H1 (cell line): Measurements from ENCODE around the gene QRICH1. TPM values are rescaled to one million over a fixed set of nuclear protein-coding genes. Genes with fewer than 3 reads are reported as not detected.

Experiments used
- CTCF ChIA-PET: fragments of 300-600 bp; sonication (Branson Sonifier 250); formaldehyde crosslinking; loops from one replicate; lab custom pipeline; 2021; ENCODE audit not compliant: partially characterized antibody; lab: Charles Lee
- POLR2A ChIA-PET: fragments of 300-600 bp; sonication (Branson Sonifier 250); formaldehyde crosslinking; loops from one replicate; lab custom pipeline; 2021; ENCODE audit warnings: inconsistent platforms; ENCODE audit not compliant: partially characterized antibody; lab: Charles Lee
- DNase-seq, 2 experiments: peaks; one replicate each; pipeline versions ENCODE4 v3.0.0 to v3.0.0-alpha.2; 2010 to 2022; ENCODE audit warnings: low spot score in 2 of 2, low read depth in 1 of 2, mixed read lengths in 1 of 2
- FAIRE-seq: peaks from 2 replicates; lab custom pipeline; 2011; peaks lifted over from hg19 to GRCh38; lab: Jason Lieb, UNC
- H2AFZ ChIP-seq: 2 replicates; pipeline ENCODE4 v1.8.1; 2012; ENCODE audit warnings: low read length, inconsistent platforms
- H2AK5ac ChIP-seq: 2 replicates; pipeline ENCODE4 v1.6.1; 2013; ENCODE audit warnings: low read depth, low read length
- H2BK120ac ChIP-seq: replicated peaks from 2 replicates; pipeline ENCODE3; 2013; ENCODE audit warnings: low read depth, low read length, inconsistent platforms
- H2BK12ac ChIP-seq: 2 replicates; pipeline ENCODE4 v1.6.1; 2013; ENCODE audit warnings: low read depth, low read length
- H2BK15ac ChIP-seq: 2 replicates; pipeline ENCODE4 v1.6.1; 2013; ENCODE audit warnings: low read length
- H2BK20ac ChIP-seq: 2 replicates; pipeline ENCODE4 v1.6.1; 2013; ENCODE audit warnings: low read length
- H2BK5ac ChIP-seq: 2 replicates; pipeline ENCODE4 v1.6.1; 2013; ENCODE audit warnings: low read depth, low read length
- H3K14ac ChIP-seq: 2 replicates; pipeline ENCODE4 v1.6.1; 2013; ENCODE audit warnings: inconsistent platforms; ENCODE audit not compliant: insufficient read length
- H3K18ac ChIP-seq: 2 replicates; pipeline ENCODE4 v1.6.1; 2013; ENCODE audit warnings: low read length; ENCODE audit errors: extremely low read depth
- H3K23ac ChIP-seq: 2 replicates; pipeline ENCODE4 v1.6.1; 2013; ENCODE audit warnings: inconsistent platforms; ENCODE audit not compliant: insufficient read length
- H3K23me2 ChIP-seq: 2 replicates; pipeline ENCODE4 v1.6.1; 2013; ENCODE audit warnings: low read depth, low read length
- H3K27ac ChIP-seq: 2 replicates; pipeline ENCODE4 v1.6.1; 2011; ENCODE audit warnings: low read depth, low read length, inconsistent platforms
- H3K27me3 ChIP-seq, 4 experiments: replicated peaks in 1 of 4; 1 replicate in 1 of 4; 2 replicates in 3 of 4; pipeline versions ENCODE4 v1.6.1 to v1.8.1; 2011 to 2013; ENCODE audit warnings: low read length in 3 of 4, mild to moderate bottlenecking in 3 of 4, inconsistent platforms in 2 of 4, mixed read lengths in 2 of 4, moderate library complexity in 1 of 4; ENCODE audit not compliant: control insufficient read depth in 3 of 4, insufficient read depth in 3 of 4; ENCODE audit errors: extremely low read depth in 1 of 4
- H3K36me3 ChIP-seq, 4 experiments: 2 replicates each; pipeline versions ENCODE4 v1.6.1 to v1.8.1; 2011 to 2013; ENCODE audit warnings: mild to moderate bottlenecking in 4 of 4, low read length in 3 of 4, moderate library complexity in 2 of 4, control low read depth in 1 of 4, inconsistent platforms in 1 of 4; ENCODE audit not compliant: insufficient read depth in 4 of 4, control insufficient read depth in 2 of 4
- H3K4ac ChIP-seq: replicated peaks from 2 replicates; pipeline ENCODE3; 2013; ENCODE audit warnings: low read length, low read depth, mixed read lengths, inconsistent platforms; ENCODE audit not compliant: insufficient read length
- H3K4me1 ChIP-seq, 4 experiments: replicated peaks in 1 of 4; 1 replicate in 1 of 4; 2 replicates in 3 of 4; pipeline versions ENCODE4 v1.6.1 to v1.8.1; 2011 to 2013; ENCODE audit warnings: low read length in 3 of 4, inconsistent platforms in 2 of 4, mixed read lengths in 1 of 4; ENCODE audit not compliant: insufficient read depth in 4 of 4, control insufficient read depth in 3 of 4
- H3K4me2 ChIP-seq, 2 experiments: 2 replicates each; pipeline versions ENCODE4 v1.6.1 to v1.8.1; 2011 to 2013; ENCODE audit warnings: low read depth in 2 of 2, low read length in 2 of 2, control low read depth in 1 of 2, inconsistent platforms in 1 of 2, mild to moderate bottlenecking in 1 of 2; ENCODE audit not compliant: insufficient read depth in 1 of 2
- H3K4me3 ChIP-seq, 4 experiments: fragments of 200-600, 300-600 bp in 1 of 4; sonication (generic), shearing (Covaris generic), sonication (Bioruptor Twin) in 1 of 4; 2 replicates each; pipeline versions ENCODE4 v1.5.1 to v1.8.1; 2011 to 2016; ENCODE audit warnings: low read length in 4 of 4, low read depth in 3 of 4, control low read depth in 2 of 4, inconsistent platforms in 2 of 4, mild to moderate bottlenecking in 2 of 4, mixed read lengths in 1 of 4, moderate library complexity in 1 of 4; ENCODE audit not compliant: insufficient read depth in 2 of 4; ENCODE audit errors: extremely low read depth in 1 of 4
- H3K56ac ChIP-seq: replicated peaks from 2 replicates; pipeline ENCODE3; 2013; ENCODE audit warnings: low read depth, mild to moderate bottlenecking, mixed read lengths, low read length, inconsistent platforms; ENCODE audit not compliant: insufficient read length
- H3K79me1 ChIP-seq: 2 replicates; pipeline ENCODE4 v1.6.1; 2013; ENCODE audit warnings: low read depth, low read length, control low read depth
- H3K79me2 ChIP-seq, 2 experiments: 2 replicates each; pipeline versions ENCODE4 v1.6.1 to v1.8.1; 2012 to 2013; ENCODE audit warnings: low read length in 2 of 2, mild to moderate bottlenecking in 2 of 2, inconsistent platforms in 1 of 2; ENCODE audit not compliant: insufficient read depth in 2 of 2, control insufficient read depth in 1 of 2
- H3K9ac ChIP-seq, 4 experiments: replicated peaks in 1 of 4; 1 replicate in 1 of 4; 2 replicates in 3 of 4; pipeline versions ENCODE4 v1.6.1 to v1.8.1; 2011 to 2013; ENCODE audit warnings: low read depth in 3 of 4, low read length in 3 of 4, control low read depth in 2 of 4, mild to moderate bottlenecking in 2 of 4, moderate library complexity in 2 of 4, inconsistent platforms in 1 of 4; ENCODE audit errors: extremely low read depth in 1 of 4
- H3K9me3 ChIP-seq, 2 experiments: 2 replicates each; pipeline versions ENCODE4 v1.6.1 to v1.8.1; 2012 to 2013; ENCODE audit warnings: mild to moderate bottlenecking in 2 of 2, moderate library complexity in 2 of 2, control low read depth in 1 of 2, inconsistent platforms in 1 of 2, low read depth in 1 of 2, low read length in 1 of 2, mixed read lengths in 1 of 2; ENCODE audit not compliant: insufficient read depth in 2 of 2
- H4K20me1 ChIP-seq, 2 experiments: replicated peaks in 1 of 2; 2 replicates each; pipeline versions ENCODE3 to v1.8.1; 2011 to 2013; ENCODE audit warnings: inconsistent platforms in 2 of 2, low read length in 2 of 2, mild to moderate bottlenecking in 1 of 2; ENCODE audit not compliant: insufficient read depth in 2 of 2, control insufficient read depth in 1 of 2
- H4K5ac ChIP-seq: 2 replicates; pipeline ENCODE4 v1.6.1; 2013; ENCODE audit warnings: low read length, low read depth, mixed read lengths, inconsistent platforms; ENCODE audit not compliant: insufficient read length
- H4K8ac ChIP-seq: 2 replicates; pipeline ENCODE4 v1.8.0; 2013; ENCODE audit warnings: mild to moderate bottlenecking, moderate library complexity, low read length, inconsistent platforms; ENCODE audit not compliant: insufficient read depth; ENCODE audit errors: extremely low read depth
- H4K91ac ChIP-seq: replicated peaks from 2 replicates; pipeline ENCODE3; 2013; ENCODE audit warnings: low read length, mixed read lengths, inconsistent platforms; ENCODE audit not compliant: insufficient read length
- ASH2L ChIP-seq: fragments of 200-600, 300-600 bp; sonication (generic); IDR thresholded peaks from one replicate; pipeline ENCODE4 v1.7.1; 2017; ENCODE audit warnings: low read length
- CBX8 ChIP-seq: fragments of 300-800, 300-1000 bp; sonication (generic); IDR thresholded peaks from 2 replicates; pipeline ENCODE4 v1.7.1; 2016; ENCODE audit warnings: low read depth, low read length, borderline replicate concordance
- CTCF ChIP-seq, 3 experiments: IDR thresholded peaks; 1 replicate in 2 of 3; 2 replicates in 1 of 3; pipeline versions ENCODE4 v1.5.1 to v1.6.1; 2011; ENCODE audit warnings: low read length in 3 of 3, mild to moderate bottlenecking in 3 of 3, inconsistent platforms in 2 of 3, low read depth in 1 of 3, moderate library complexity in 1 of 3; ENCODE audit not compliant: insufficient read depth in 1 of 3; ENCODE audit errors: control extremely low read depth in 1 of 3
- JUN ChIP-seq: IDR thresholded peaks from 2 replicates; pipeline ENCODE4 v1.6.1; 2011; ENCODE audit warnings: low read depth, mild to moderate bottlenecking, improper control_type of control experiment, low read length
- NRF1 ChIP-seq: IDR thresholded peaks from 2 replicates; pipeline ENCODE4 v1.6.1; 2011; ENCODE audit warnings: mild to moderate bottlenecking, low read depth, low read length, improper control_type of control experiment
- POU5F1 ChIP-seq: IDR thresholded peaks from 2 replicates; pipeline ENCODE4 v1.6.1; 2011; ENCODE audit warnings: low read depth, mild to moderate bottlenecking, low read length, moderate library complexity
- RAD21 ChIP-seq, 2 experiments: IDR thresholded peaks in 1 of 2; conservative IDR thresholded peaks in 1 of 2; 2 replicates each; pipeline ENCODE4 v1.6.1; 2011; ENCODE audit warnings: low read depth in 2 of 2, low read length in 2 of 2, improper control_type of control experiment in 1 of 2, inconsistent platforms in 1 of 2, mild to moderate bottlenecking in 1 of 2, moderate library complexity in 1 of 2
- SRF ChIP-seq: IDR thresholded peaks from 2 replicates; pipeline ENCODE4 v1.6.1; 2011; ENCODE audit warnings: mild to moderate bottlenecking, low read depth, low read length, moderate library complexity
- WGBS, 2 experiments: shearing (Covaris generic) in 1 of 2; methylation state at CpG; one replicate each; pipeline versions ENCODE4 v1.1.6 to v1.1.7; 2013 to 2015; ENCODE audit warnings: low lambda C conversion rate in 2 of 2, mixed read lengths in 2 of 2, inconsistent platforms in 1 of 2, low coverage in 1 of 2, missing lambda C conversion rate in 1 of 2; ENCODE audit not compliant: insufficient replicate concordance in 2 of 2, insufficient coverage in 1 of 2, insufficient read length in 1 of 2; ENCODE audit errors: extremely low coverage in 1 of 2, missing lambda C conversion rate in 1 of 2; 5-methylcytosine and 5-hydroxymethylcytosine counted together
- polyA plus RNA-seq, 7 experiments: library from polyadenylated mRNA; depleted of rRNA in 3 of 7; stranded (reverse) in 5 of 7; unstranded in 2 of 7; fragments of >200 nt in 5 of 7; fragments of 200-250 nt in 2 of 7; gene quantifications; 1 replicate in 5 of 7; 2 replicates in 1 of 7; 4 replicates in 1 of 7; pipeline versions ENCODE4 v1.2.1 to v1.2.3, GENCODE V29; 2011 to 2013; ENCODE audit warnings: missing spikeins in 2 of 7, mixed read lengths in 2 of 7
- total RNA-seq: library from RNA; stranded (reverse); fragmentation: NEBNext Ultra II Directional; extraction: Animal tissue kit (Norgen Biotek cat#: 25700); gene quantifications from 2 replicates; pipeline ENCODE4 v1.2.1, GENCODE V29; 2021

Gene QRICH1
- total and polyA plus RNA-seq, 2 of the 8 experiments (the other 6 are each of a cell fraction or from before 2014, with no cell fraction given), result 128 to 142 TPM

DNA sequence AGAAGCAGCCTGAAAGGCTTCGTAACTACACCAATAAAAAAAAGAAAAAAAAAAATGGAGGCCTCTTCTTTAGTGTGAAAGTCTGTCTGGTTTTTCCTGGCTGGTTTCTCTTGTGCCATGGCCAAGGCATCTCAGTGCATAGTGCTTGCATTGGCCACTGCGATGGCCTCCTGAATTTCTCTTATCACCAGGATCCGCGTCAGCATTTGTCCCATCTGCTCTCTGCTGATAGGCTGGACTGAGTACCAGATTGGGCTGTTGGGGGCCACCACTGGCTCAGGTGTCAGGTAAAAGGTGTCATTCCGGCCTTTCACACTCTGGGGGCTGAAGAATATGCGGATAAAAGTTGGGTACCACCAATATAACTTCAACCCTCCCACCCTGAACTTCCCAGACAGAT, 63.5 kb downstream of the QRICH1 start:
- Histone ChIP-seq H4K5ac (no peak overlapping the region), H3K4me1 (peaks cover 0 to 8% (median 6%) of the 10 kb centered on the region in 4 experiments; a peak in 5 of 7 replicates), H2BK5ac (no peak overlapping the region), H2BK120ac (no peak overlapping the region), H3K56ac (no peak overlapping the region), H3K23ac (no peak overlapping the region), H2AK5ac (no peak overlapping the region), H2BK20ac (no peak overlapping the region), H3K36me3 (peaks cover 36 to 68% (median 56%) of the 10 kb centered on the region in 4 experiments), H3K79me2 (peaks cover 4 to 15% of the 10 kb centered on the region in 2 experiments; a peak in 3 of 4 replicates), H2AFZ (no peak overlapping the region), H3K9ac (no peak overlapping the region), H3K79me1 (peaks cover 8% of the 10 kb centered on the region), H3K4me3 (no peak overlapping the region), H3K27me3 (no peaks in the 10 kb centered on the region; a peak in 1 of 7 replicates), H2BK12ac (no peak overlapping the region), H2BK15ac (no peak overlapping the region), H4K8ac (no peak overlapping the region), H3K4ac (no peak overlapping the region), H3K9me3 (no peaks in the 10 kb centered on the region), H3K18ac (no peak overlapping the region), H4K91ac (no peak overlapping the region), H3K23me2 (peaks cover 7% of the 10 kb centered on the region), H3K4me2 (no peak overlapping the region), H3K27ac (no peak overlapping the region), H4K20me1 (peaks cover 11 to 18% of the 10 kb centered on the region in 2 experiments), H3K14ac (no peak overlapping the region)
- DNase-seq, result no peak
- 87% methylated on average over 6 of the region's 6 CpGs; no CpG with 5 or more reads in 1 of the 2 experiments for whole genome bisulfite sequencing, 2 experiments
- TF ChIP-seq POU5F1 (no peak), JUN (no peak), SRF (no peak), CTCF (IDR thresholded peaks at IDR 0.05; ENCODE audit: control extremely low read depth in 1 of 3, insufficient read depth in 1 of 3, low read depth in 1 of 3, low read length in 3 of 3) (no peak), ASH2L (no peak), RAD21 (IDR thresholded peaks at IDR 0.05 in 1 of 2, conservative IDR thresholded peaks at IDR 0.05 in 1 of 2; ENCODE audit: low read depth in 2 of 2, low read length in 2 of 2) (no peak), NRF1 (no peak), CBX8 (no peak)
- ChIA-PET POLR2A (interaction anchor here (0.6 to 5.5 kb wide), 4 partner anchors 8 to 198 kb away, joined by 3 to 41 read pairs (median 3); partner anchors contain the start of gene NDUFAF3), CTCF (interaction anchor here (0.6 to 2.4 kb wide), 2 partner anchors 8 to 11 kb away, joined by 3 to 9 read pairs; partner anchors contain the start of gene NDUFAF3)
- FAIRE-seq, result no peak
